Measurements from ENCODE around the gene PSMD8. TPM values are rescaled to one million over a fixed set of nuclear protein-coding genes. Genes with fewer than 3 reads are reported as not detected.

PSMD8 gene
- total RNA-seq, 1 donor from 2014 or later = 162 TPM

- peaks cover 29% of the 10 kb centered on the region for H3K36me3 Mint-ChIP-seq (ENCODE audit: unreplicated experiment)
- no peaks in the 10 kb centered on the region for H3K27me3 Mint-ChIP-seq (ENCODE audit: unreplicated experiment)
- H3K4me3 Mint-ChIP-seq (ENCODE audit: unreplicated experiment) = no peak overlapping the region
- H3K4me1 Mint-ChIP-seq (ENCODE audit: unreplicated experiment) = peaks cover 4% of the 10 kb centered on the region
- no peaks in the 10 kb centered on the region for H3K9me3 Mint-ChIP-seq (ENCODE audit: unreplicated experiment)
- H3K27ac Mint-ChIP-seq (ENCODE audit: unreplicated experiment) = no peak overlapping the region
- no peak for TF ChIP-seq CTCF (IDR thresholded peaks at IDR 0.05)
- DNase-seq (ENCODE audit: extremely low spot score, unreplicated experiment) = no peak
These were observed 9.4 kb downstream of the PSMD8 start for GRCh38 chr19:38383743-38384142.

DNA sequence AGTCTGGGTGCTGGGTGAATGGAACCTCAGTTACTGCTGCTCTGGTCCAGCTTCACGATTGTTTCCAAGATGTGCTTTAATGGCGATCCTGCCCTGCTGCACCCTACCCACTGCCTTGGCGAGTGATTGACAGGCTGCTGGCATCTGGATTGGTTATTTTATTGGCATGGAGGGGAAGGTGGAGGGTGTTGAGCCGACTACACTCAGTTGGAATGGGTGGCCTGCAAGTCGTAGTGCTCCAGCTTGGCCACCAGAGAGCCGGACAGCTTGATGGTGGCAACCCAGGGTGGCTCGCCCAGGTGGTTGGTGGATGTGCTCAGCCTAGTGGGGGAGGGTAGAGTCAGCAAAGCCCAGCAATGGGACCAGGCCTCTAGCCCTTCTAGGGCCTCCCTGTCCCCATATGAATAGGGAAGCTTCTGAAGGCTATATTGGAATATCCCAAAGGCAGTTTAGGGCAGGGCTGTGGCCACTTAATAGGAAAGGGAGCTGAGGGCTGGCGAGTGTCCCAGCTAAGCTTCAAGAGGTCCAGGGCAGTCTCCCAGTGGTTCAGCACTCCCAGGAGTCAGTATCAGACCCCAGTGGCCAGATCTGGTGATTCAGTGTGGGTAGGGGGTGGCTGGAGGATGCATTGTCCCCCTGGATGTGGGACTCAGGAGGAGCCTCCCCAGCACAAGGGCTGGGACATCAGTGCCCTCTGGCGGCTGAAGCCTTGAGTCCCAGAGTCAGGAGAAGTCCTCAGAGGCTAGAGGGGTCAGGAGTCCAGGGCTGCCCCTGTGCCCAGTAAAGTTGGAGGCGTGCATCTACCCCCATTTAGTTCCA lies 10.0 kb downstream of the PSMD8 start:
- H3K36me3 Mint-ChIP-seq (ENCODE audit: unreplicated experiment) = peaks cover 25% of the 10 kb centered on the region
- no peaks in the 10 kb centered on the region for H3K27me3 Mint-ChIP-seq (ENCODE audit: unreplicated experiment)
- no peaks in the 10 kb centered on the region for H3K9me3 Mint-ChIP-seq (ENCODE audit: unreplicated experiment)
- no peak overlapping the region for H3K4me3 Mint-ChIP-seq (ENCODE audit: unreplicated experiment)
- H3K4me1 Mint-ChIP-seq (ENCODE audit: unreplicated experiment) = peaks cover 7% of the 10 kb centered on the region
- H3K27ac Mint-ChIP-seq (ENCODE audit: unreplicated experiment) = no peak overlapping the region
- TF ChIP-seq CTCF (IDR thresholded peaks at IDR 0.05) = peak; percentile 30
- DNase-seq (ENCODE audit: extremely low spot score, unreplicated experiment) = no peak

- Mint-ChIP-seq H3K27me3 (ENCODE audit: unreplicated experiment) (no peaks in the 10 kb centered on the region), H3K9me3 (ENCODE audit: unreplicated experiment) (no peaks in the 10 kb centered on the region), H3K36me3 (ENCODE audit: unreplicated experiment) (peaks cover 23% of the 10 kb centered on the region), H3K27ac (ENCODE audit: unreplicated experiment) (no peak overlapping the region), H3K4me1 (ENCODE audit: unreplicated experiment) (peaks cover 13% of the 10 kb centered on the region), H3K4me3 (ENCODE audit: unreplicated experiment) (no peak overlapping the region)
- no peak for DNase-seq (ENCODE audit: extremely low spot score, unreplicated experiment)
- no peak for TF ChIP-seq CTCF (IDR thresholded peaks at IDR 0.05)
These were observed 10.9 kb downstream of the PSMD8 start for GRCh38 chr19:38385057-38385803.

GRCh38 chr19:38385804-38386257 lies 11.5 kb downstream of the PSMD8 start:
- DNase-seq (ENCODE audit: extremely low spot score, unreplicated experiment) = no peak
- Mint-ChIP-seq H3K4me1 (ENCODE audit: unreplicated experiment) (peaks cover 13% of the 10 kb centered on the region), H3K27ac (ENCODE audit: unreplicated experiment) (no peak overlapping the region), H3K4me3 (ENCODE audit: unreplicated experiment) (no peak overlapping the region), H3K27me3 (ENCODE audit: unreplicated experiment) (no peaks in the 10 kb centered on the region), H3K36me3 (ENCODE audit: unreplicated experiment) (peaks cover 23% of the 10 kb centered on the region), H3K9me3 (ENCODE audit: unreplicated experiment) (no peaks in the 10 kb centered on the region)
- no peak for TF ChIP-seq CTCF (IDR thresholded peaks at IDR 0.05)

Data from osteocyte (in vitro differentiated cells).